CD4-positive, CD25-positive, alpha-beta regulatory T cell (primary cell): ENCODE measurements around the gene MTX1. TPM values are rescaled to one million over a fixed set of nuclear protein-coding genes. Genes with fewer than 3 reads are reported as not detected.

ENCODE experiments used
- ATAC-seq, 2 donors: fragments of 150-1000 bp; cut with Tn5 transposase; one replicate each; pipeline ENCODE4 v1.10.0; 2021; ENCODE audit warnings: low read depth in 2 of 2, moderate number of reproducible peaks in 2 of 2, moderate library complexity in 1 of 2
- DNase-seq, 3 donors: peaks; one replicate each; pipeline versions ENCODE4 v3.0.0 to v3.0.0-alpha.2; 2012 to 2022; ENCODE audit warnings: mixed read lengths in 1 of 3
- H3K27ac ChIP-seq: one replicate; pipeline ENCODE4 v1.7.0; 2013; ENCODE audit warnings: mild to moderate bottlenecking, low read length; ENCODE audit not compliant: insufficient read depth, poor library complexity, severe bottlenecking
- H3K27me3 ChIP-seq: one replicate; pipeline ENCODE4 v1.7.0; 2013; ENCODE audit warnings: low read length; ENCODE audit not compliant: control insufficient read depth, insufficient read depth
- H3K36me3 ChIP-seq: one replicate; pipeline ENCODE4 v1.7.0; 2013; ENCODE audit warnings: mild to moderate bottlenecking, low read length, moderate library complexity; ENCODE audit not compliant: control insufficient read depth, insufficient read depth
- H3K4me1 ChIP-seq: 2 replicates; pipeline ENCODE4 v1.7.0; 2013; ENCODE audit warnings: mild to moderate bottlenecking, low read length; ENCODE audit not compliant: insufficient read depth, control insufficient read depth, poor library complexity, severe bottlenecking
- H3K4me3 ChIP-seq: one replicate; pipeline ENCODE4 v1.7.0; 2013; ENCODE audit warnings: low read depth, mild to moderate bottlenecking, low read length, moderate library complexity
- H3K9me3 ChIP-seq, 2 experiments: 1 replicate in 1 of 2; 2 replicates in 1 of 2; pipeline ENCODE4 v1.7.0; 2013; ENCODE audit warnings: low read length in 2 of 2, mild to moderate bottlenecking in 1 of 2, moderate library complexity in 1 of 2; ENCODE audit not compliant: control insufficient read depth in 2 of 2
- H3K27ac Mint-ChIP-seq, 3 donors: one replicate each; pipeline ENCODE4 v1.8.0; 2020 to 2022; ENCODE audit warnings: mild to moderate bottlenecking in 3 of 3, mixed read lengths in 3 of 3, moderate library complexity in 2 of 3
- H3K27me3 Mint-ChIP-seq: one replicate; pipeline ENCODE4 v1.8.0; 2022; ENCODE audit warnings: mild to moderate bottlenecking, mixed read lengths
- H3K36me3 Mint-ChIP-seq: one replicate; pipeline ENCODE4 v1.8.0; 2020; ENCODE audit warnings: mixed read lengths
- H3K4me1 Mint-ChIP-seq, 4 donors: one replicate each; pipeline ENCODE4 v1.8.0; 2020 to 2022; ENCODE audit warnings: mixed read lengths in 4 of 4, mild to moderate bottlenecking in 1 of 4
- H3K4me3 Mint-ChIP-seq, 4 donors: one replicate each; pipeline ENCODE4 v1.8.0; 2020 to 2022; ENCODE audit warnings: mild to moderate bottlenecking in 4 of 4, mixed read lengths in 4 of 4, moderate library complexity in 3 of 4
- H3K9me3 Mint-ChIP-seq, 7 donors: one replicate each; pipeline ENCODE4 v1.8.0; 2020 to 2022; ENCODE audit warnings: mixed read lengths in 7 of 7, mild to moderate bottlenecking in 3 of 7, moderate library complexity in 2 of 7
- polyA plus RNA-seq, 4 donors: library from polyadenylated mRNA; unstranded; fragments of 300-500 nt; fragmentation: Illumina TruSeq; gene quantifications; one replicate each; pipeline ENCODE4 v1.2.3, GENCODE V29; 2021
- total RNA-seq: library from RNA; stranded (reverse); gene quantifications from one replicate; pipeline ENCODE4 v1.2.3, GENCODE V29; 2022

The MTX1 gene
- total and polyA plus RNA-seq, 5 donors from 2014 or later, result 18.4 to 52.2 (median 46.0) TPM

DNA sequence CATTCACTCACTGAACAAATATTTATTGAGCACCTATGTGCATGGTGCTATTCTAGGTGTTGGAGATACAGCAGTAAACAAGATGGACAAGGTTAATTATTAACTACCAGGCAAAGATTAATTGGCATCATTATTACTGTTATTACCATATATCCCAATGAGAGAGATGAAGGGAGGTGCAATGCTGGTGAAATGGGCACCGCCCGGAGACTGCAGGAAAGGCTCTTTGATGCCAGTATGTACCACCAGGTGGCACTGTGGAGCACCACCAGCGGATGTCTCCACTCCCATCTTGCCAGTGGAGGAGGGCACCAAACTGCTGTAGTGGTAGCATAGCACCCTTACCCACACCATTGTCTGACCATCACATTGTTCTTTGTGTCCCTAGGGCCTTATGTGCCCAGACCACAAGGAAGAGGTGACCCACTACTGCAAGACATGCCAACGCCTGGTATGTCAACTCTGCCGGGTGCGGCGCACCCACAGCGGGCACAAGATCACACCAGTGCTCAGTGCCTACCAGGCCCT, 31.9 kb upstream of the MTX1 start:
- no peaks in the 10 kb centered on the region for H3K9me3 ChIP-seq
- ATAC-seq (peak; percentile 46 to 48), DNase-seq (peak; percentile 68 to 86 (median 80))
- Mint-ChIP-seq H3K4me3 (peak overlapping the region; percentile 48 to 86 (median 64)), H3K27me3 (peaks cover 4% of the 10 kb centered on the region), H3K27ac (peak overlapping the region in 1 of 3 donors; percentile 54), H3K9me3 (no peaks in the 10 kb centered on the region), H3K36me3 (peaks cover 8% of the 10 kb centered on the region), H3K4me1 (peaks cover 8 to 49% (median 27%) of the 10 kb centered on the region in 4 donors)
- H3K27ac ChIP-seq, result no peak overlapping the region
- no peaks in the 10 kb centered on the region for H3K27me3 ChIP-seq
- peaks cover 12% of the 10 kb centered on the region for H3K36me3 ChIP-seq
- peak overlapping the region; percentile 28 for H3K4me3 ChIP-seq
- peaks cover 37% of the 10 kb centered on the region for H3K4me1 ChIP-seq

DNA sequence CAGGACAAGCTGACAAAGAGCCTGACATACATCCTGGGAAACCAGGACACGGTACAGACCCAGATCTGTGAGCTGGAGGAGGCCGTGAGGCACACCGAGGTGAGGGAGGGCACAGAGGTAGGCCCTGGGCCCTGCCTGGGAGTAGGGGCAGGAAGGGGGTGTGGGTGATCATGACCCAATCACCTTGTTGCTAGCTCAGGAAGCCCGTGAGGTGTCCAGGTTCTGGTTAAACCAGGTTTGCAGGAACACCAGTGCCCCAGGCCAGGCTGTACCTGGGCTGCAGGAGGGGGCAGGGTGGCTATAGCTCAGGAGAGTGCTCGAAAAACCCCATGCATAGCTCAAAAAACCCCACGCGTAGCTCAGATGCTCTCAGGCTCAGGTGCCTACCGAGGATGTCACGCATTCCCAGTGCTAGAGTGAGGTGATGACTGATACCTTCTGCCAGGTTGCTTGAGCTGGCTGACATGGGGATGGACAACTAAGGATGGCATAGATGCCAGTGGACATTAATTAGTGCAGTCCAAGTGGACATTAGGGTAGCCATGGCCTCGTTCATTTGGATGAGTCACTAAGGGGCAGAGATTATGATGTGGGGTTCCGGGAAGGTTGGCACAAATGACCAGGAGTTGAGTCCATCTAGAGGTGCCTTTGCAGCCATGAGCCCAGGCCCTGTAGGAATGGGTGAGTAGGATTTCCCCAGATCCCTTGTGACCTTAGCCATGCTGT, 31.1 kb upstream of the MTX1 start:
- H3K9me3 ChIP-seq, result no peaks in the 10 kb centered on the region
- H3K27me3 ChIP-seq, result no peaks in the 10 kb centered on the region
- Mint-ChIP-seq H3K4me1 (peaks cover 4 to 42% (median 20%) of the 10 kb centered on the region in 4 donors), H3K9me3 (no peaks in the 10 kb centered on the region), H3K27me3 (no peaks in the 10 kb centered on the region), H3K27ac (no peak overlapping the region), H3K36me3 (peaks cover 8% of the 10 kb centered on the region), H3K4me3 (peak overlapping the region in 2 of 4 donors; percentile 29 to 51)
- H3K4me1 ChIP-seq, result peaks cover 30% of the 10 kb centered on the region
- DNase-seq (no peak), ATAC-seq (no peak)
- no peak overlapping the region for H3K27ac ChIP-seq
- H3K4me3 ChIP-seq, result no peak overlapping the region
- H3K36me3 ChIP-seq, result peaks cover 12% of the 10 kb centered on the region

DNA sequence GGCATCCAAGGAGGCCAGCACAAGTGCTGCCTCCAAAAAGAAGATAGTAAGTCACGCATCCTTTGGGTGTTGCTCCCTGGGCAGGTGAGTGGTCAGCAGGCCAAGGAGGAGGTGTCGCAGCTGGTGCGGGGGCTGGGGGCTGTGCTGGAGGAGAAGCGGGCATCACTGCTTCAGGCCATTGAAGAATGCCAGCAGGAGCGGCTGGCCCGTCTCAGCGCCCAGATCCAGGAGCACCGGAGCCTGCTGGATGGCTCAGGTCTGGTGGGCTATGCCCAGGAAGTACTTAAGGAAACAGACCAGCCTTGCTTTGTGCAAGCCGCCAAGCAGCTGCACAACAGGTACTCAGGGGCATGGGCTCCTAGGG, 30.6 kb upstream of the MTX1 start:
- peaks cover 25% of the 10 kb centered on the region for H3K4me1 ChIP-seq
- no peaks in the 10 kb centered on the region for H3K9me3 Mint-ChIP-seq
- peak overlapping the region in 2 of 4 donors; percentile 29 to 63 for H3K4me3 Mint-ChIP-seq
- no peak overlapping the region for H3K27ac Mint-ChIP-seq
- H3K4me3 ChIP-seq, result no peak overlapping the region
- H3K4me1 Mint-ChIP-seq, result peaks cover 4 to 39% (median 18%) of the 10 kb centered on the region in 4 donors
- H3K36me3 ChIP-seq, result peaks cover 12% of the 10 kb centered on the region
- no peak overlapping the region for H3K27ac ChIP-seq
- H3K27me3 ChIP-seq, result no peaks in the 10 kb centered on the region
- no peak for DNase-seq
- no peaks in the 10 kb centered on the region for H3K9me3 ChIP-seq
- peaks cover 8% of the 10 kb centered on the region for H3K36me3 Mint-ChIP-seq
- no peak for ATAC-seq
- no peaks in the 10 kb centered on the region for H3K27me3 Mint-ChIP-seq

DNA sequence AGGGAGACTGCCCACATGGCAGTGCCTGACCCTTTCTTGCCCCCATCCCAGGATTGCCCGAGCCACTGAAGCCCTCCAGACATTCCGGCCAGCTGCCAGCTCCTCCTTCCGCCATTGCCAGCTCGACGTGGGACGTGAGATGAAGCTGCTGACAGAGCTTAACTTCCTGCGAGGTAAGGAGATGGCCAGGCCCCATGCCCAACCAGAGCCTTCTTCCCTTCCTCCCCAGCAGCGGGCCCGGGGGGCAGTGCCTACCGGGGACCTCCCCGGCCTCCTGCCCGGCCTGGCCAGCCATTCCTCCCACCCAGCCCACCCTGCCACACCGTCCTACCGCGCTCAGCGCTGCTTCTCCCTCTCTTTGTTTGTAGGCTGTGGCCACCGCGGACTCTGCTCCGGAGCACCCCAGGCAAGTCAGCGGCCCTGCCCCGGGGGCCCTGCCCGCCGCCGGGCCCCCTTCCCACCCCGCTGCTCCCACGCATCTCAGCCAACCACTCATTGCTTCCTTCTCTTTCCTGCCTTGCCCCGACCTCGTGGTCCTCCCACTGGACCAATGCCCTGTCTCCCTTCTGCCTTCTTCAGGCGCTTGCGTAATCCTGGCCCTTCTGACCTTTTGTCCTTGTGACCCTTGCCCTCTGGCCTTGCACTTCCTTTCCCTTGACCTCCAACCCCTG, 29.9 kb upstream of the MTX1 start:
- no peak overlapping the region for H3K27ac ChIP-seq
- DNase-seq (no peak), ATAC-seq (no peak)
- Mint-ChIP-seq H3K4me3 (no peak overlapping the region), H3K9me3 (no peaks in the 10 kb centered on the region), H3K27me3 (no peaks in the 10 kb centered on the region), H3K4me1 (peaks cover 4 to 33% (median 13%) of the 10 kb centered on the region in 4 donors), H3K27ac (peak overlapping the region in 1 of 3 donors; percentile 94), H3K36me3 (peaks cover 9% of the 10 kb centered on the region)
- peaks cover 21% of the 10 kb centered on the region for H3K4me1 ChIP-seq
- peaks cover 12% of the 10 kb centered on the region for H3K36me3 ChIP-seq
- H3K27me3 ChIP-seq, result no peaks in the 10 kb centered on the region
- H3K4me3 ChIP-seq, result no peak overlapping the region
- H3K9me3 ChIP-seq, result no peaks in the 10 kb centered on the region

GRCh38 chr1:155179112-155180031, 29.1 kb upstream of the MTX1 start:
- Mint-ChIP-seq H3K27ac (peak overlapping the region in 1 of 3 donors; percentile 94), H3K4me1 (peaks cover 4 to 26% (median 13%) of the 10 kb centered on the region in 4 donors), H3K4me3 (peak overlapping the region in 1 of 4 donors; percentile 68), H3K27me3 (no peaks in the 10 kb centered on the region), H3K9me3 (no peaks in the 10 kb centered on the region), H3K36me3 (peaks cover 9% of the 10 kb centered on the region)
- ATAC-seq (no peak), DNase-seq (no peak)
- Histone ChIP-seq H3K4me1 (peaks cover 13% of the 10 kb centered on the region), H3K4me3 (no peak overlapping the region), H3K27me3 (no peaks in the 10 kb centered on the region), H3K36me3 (peaks cover 12% of the 10 kb centered on the region), H3K9me3 (no peaks in the 10 kb centered on the region), H3K27ac (no peak overlapping the region)

DNA sequence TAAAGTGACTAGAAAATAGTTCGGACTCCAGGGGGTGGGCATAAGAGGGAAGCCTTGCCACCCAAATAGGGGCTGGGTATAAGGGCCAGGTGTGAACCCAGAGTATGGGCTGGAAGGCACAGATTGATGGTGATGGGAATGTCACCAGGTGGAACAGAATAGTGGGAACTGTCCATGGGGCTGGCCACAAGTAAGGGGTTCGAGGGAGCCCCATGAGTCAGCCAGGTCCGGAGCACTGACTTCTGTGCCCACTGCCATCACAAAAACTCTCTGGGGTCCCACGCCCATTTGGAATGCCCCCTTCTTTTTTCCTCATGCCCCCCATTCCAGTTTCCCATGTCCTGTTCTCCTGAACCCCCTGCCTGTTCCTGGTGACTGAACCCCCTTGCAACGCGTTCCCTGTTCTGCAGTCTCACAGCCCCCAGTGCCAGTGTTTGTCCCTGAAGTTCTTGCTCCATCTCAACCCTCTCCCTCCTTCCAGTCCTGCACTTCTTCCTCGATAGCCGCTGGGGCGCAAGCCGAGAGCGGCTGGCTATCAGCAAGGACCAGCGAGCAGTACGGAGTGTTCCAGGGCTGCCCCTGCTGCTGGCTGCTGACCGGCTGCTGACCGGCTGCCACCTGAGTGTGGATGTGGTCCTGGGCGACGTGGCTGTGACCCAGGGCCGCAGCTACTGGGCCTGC, 27.0 kb upstream of the MTX1 start:
- Mint-ChIP-seq H3K27ac (peak overlapping the region in 1 of 3 donors; percentile 23), H3K36me3 (peaks cover 9% of the 10 kb centered on the region), H3K9me3 (no peaks in the 10 kb centered on the region), H3K4me3 (no peak overlapping the region), H3K4me1 (peaks cover 1 to 6% (median 5%) of the 10 kb centered on the region in 4 donors), H3K27me3 (no peaks in the 10 kb centered on the region)
- no peak overlapping the region for H3K27ac ChIP-seq
- no peaks in the 10 kb centered on the region for H3K9me3 ChIP-seq
- H3K4me3 ChIP-seq, result no peak overlapping the region
- peaks cover 12% of the 10 kb centered on the region for H3K36me3 ChIP-seq
- DNase-seq (no peak), ATAC-seq (no peak)
- peaks cover 5% of the 10 kb centered on the region for H3K4me1 ChIP-seq
- no peaks in the 10 kb centered on the region for H3K27me3 ChIP-seq

GRCh38 chr1:155182052-155182550, 26.4 kb upstream of the MTX1 start:
- Mint-ChIP-seq H3K4me1 (peaks cover 0 to under 1% (median 0%) of the 10 kb centered on the region in 4 donors), H3K4me3 (peak overlapping the region in 1 of 4 donors; percentile 38), H3K27ac (no peak overlapping the region), H3K9me3 (no peaks in the 10 kb centered on the region), H3K27me3 (no peaks in the 10 kb centered on the region), H3K36me3 (peaks cover 9% of the 10 kb centered on the region)
- Histone ChIP-seq H3K4me1 (no peaks in the 10 kb centered on the region), H3K4me3 (no peak overlapping the region), H3K36me3 (peaks cover 11% of the 10 kb centered on the region), H3K9me3 (no peaks in the 10 kb centered on the region), H3K27me3 (no peaks in the 10 kb centered on the region), H3K27ac (no peak overlapping the region)
- ATAC-seq (no peak), DNase-seq (no peak)
